Measurements from ENCODE around the gene TFIP11.

The TFIP11 gene

DNA sequence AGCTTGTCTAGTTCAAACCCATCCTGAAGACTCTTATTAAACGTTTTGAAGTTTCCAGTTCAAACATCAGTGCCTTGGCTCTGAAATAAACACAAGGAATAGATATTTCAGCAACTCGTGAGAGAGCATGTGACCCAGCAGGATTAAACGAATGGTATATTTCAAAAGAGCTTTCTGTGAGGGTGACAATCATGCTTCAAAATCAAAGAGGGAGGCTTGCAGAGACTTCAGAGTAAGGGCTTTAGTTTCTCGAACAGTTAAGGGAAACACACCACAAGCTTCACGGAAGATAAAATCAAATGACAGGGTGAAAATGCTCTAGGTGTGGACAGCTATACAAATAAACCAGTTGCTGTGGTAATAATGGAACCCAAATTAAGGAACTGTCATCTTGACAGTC, 30.1 kb downstream of the TFIP11 start:
- no peak overlapping the region for H3K4me3 ChIP-seq
- H3K27ac ChIP-seq, result peak overlapping the region in 16 of 21 experiments; percentile 30 to 99 (median 94)

DNA sequence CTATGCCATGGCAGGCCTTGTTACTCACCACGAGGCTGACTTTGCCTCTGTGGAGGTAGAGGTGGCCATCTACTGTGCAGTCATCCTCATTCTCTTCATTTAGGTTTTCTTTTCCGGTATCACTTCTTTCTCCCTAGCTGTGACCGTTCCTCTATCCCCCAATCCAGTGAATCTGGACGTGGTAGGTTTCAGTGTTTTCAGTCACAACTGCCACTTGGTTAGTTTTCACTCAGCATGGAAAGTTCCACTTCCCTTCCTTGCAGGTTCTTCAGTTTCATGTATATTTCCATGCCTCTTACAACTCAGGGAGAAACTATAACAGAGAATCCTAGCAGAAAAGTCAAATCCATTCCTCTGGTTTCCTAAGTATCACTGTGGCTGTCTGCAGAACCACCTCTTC, 30.6 kb downstream of the TFIP11 start:
- peak overlapping the region in 17 of 21 experiments; percentile 29 to 99 (median 72) for H3K27ac ChIP-seq
- H3K4me3 ChIP-seq, result no peak overlapping the region

DNA sequence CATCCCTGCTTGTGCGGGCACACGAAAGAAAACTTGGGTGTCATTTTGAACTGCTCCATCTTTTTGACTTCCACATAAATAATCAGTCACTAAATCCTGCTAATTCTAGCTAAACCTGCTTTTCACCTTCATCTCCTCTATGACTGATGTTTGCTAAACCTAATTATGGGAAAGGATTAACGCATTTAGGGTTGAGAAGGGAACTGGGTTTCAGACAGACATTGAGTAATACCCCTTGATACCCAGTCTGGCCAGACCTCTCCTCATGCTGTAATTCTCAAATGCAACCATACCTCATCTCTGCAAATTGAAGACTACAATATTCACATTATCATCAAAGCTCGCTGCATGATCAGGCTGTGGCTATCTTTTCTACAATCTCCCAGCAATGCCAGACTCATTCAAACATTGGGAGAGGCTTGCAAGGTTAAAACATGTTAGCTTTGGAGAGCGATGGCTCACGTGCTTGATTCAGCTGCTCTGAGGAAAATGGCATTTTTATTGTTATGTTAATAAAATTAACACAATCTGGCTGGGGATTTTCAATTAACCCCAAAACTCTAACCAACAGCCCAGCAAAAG, 31.1 kb downstream of the TFIP11 start:
- Histone ChIP-seq H3K27ac (peak overlapping the region in 17 of 21 experiments; percentile 29 to 99 (median 76)), H3K4me3 (no peak overlapping the region)

DNA sequence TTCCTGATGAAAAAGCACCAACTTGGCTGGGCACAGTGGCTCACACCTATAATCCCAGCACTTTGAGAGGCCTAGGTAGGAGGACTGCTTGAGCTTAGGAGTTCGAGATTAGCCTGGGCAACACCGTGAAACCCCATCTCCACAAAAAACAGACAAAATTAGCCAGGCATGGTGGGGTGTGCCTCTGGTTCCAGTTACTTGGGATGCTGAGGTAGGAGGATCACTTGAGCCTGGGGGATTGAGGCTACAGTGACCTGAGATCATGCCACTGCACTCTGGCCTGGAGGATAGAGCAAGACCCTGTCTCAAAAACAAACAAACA, 31.7 kb downstream of the TFIP11 start:
- peak overlapping the region in 1 of 7 experiments; percentile 24 for H3K4me3 ChIP-seq
- peak overlapping the region in 17 of 21 experiments; percentile 14 to 99 (median 72) for H3K27ac ChIP-seq

DNA sequence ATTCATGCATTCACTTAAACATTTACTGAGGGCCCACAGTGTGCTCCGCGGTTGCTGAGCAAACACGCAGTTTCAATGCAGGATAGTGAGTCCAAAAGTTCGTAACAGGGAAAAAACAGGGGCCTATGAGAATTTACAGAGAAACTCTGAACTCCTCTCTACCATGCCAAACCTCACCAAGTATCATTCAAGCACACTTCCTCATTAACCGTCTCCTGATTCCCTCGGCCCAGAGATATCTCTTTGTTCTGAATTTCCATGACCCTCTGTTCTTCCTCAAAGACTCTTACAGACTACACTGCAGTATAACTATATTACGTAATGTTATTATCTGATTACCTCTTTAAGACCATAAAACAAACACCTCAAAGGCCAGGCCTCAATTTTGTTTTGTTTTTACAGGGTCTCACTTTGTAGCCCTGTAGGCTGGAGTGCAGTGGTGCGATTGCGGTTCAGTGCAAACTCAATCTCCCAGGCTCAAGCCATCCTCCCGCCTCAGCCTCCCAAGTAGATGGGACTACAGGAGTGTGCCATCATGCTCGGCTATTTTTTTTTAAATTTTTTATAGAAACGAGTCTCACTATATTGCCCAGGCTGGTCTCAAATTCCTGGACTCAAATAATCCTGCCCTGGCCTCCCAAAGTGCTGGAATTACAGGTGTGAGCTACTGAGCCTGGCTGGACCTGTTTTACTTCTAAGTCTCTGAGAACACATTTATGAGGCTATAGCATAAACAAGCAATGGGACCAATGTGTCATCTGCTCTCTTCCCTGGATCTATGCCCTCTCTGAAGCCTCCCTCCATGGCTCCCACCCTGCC, 32.3 kb downstream of the TFIP11 start:
- peak overlapping the region in 5 of 7 experiments; percentile 2 to 24 (median 6) for H3K4me3 ChIP-seq
- peak overlapping the region in 19 of 21 experiments; percentile 17 to 99 (median 72) for H3K27ac ChIP-seq

DNA sequence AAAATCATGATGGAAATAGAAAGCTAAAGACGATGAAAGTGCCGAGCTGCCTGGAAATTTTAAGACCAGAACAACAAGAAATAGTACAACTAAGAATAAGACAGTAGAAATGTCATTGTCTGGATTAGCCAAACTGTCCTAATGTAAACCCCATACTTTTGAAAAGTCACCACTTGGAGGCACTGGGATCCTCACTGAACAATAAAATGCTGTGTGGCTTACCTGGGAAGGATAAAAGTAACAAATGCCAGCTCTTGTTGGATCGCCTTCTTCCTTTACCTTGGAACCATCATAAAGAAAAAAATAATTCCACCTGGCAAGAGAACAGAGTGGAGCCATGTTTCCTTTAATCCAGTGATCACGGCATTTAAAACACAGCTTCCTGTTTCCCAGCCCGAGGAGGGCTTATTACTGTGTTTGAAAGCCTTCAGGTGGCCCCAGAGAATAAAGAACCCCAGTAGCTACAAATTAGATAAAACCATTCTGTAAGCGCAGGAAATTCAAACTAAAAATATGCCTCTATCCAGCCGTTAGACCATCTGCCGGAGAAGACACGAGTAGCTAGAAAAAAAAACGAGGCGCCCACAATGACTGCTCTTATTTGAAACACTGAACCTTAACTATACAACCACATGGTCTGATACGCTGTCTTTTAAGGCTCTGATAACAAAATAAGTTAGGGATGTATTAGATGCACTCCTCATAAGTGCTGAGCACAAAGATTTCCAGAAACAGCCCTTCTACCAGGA, 33.1 kb downstream of the TFIP11 start:
- peak overlapping the region in 5 of 7 experiments; percentile 2 to 24 (median 6) for H3K4me3 ChIP-seq
- H3K27ac ChIP-seq, result peak overlapping the region in 19 of 21 experiments; percentile 17 to 99 (median 63)

DNA sequence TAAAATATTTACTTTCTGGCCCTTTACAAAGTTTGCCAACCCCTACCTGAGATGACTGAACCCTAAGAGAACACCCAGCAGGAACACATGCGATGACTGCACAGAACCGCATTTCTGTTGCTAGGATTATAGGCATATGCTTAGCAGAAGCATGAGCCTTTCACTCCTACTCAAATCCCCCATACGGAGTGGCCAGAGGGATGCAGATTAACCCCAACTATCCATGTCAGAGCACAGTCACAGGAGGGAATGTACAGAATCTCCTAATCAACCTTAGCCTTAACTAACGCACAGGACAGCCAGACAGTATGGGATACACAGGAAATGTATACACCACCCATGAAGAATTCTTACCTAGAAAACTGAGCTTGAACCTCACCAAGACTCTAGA, 34.9 kb downstream of the TFIP11 start:
- Histone ChIP-seq H3K4me3 (no peak overlapping the region), H3K27ac (no peak overlapping the region)

DNA sequence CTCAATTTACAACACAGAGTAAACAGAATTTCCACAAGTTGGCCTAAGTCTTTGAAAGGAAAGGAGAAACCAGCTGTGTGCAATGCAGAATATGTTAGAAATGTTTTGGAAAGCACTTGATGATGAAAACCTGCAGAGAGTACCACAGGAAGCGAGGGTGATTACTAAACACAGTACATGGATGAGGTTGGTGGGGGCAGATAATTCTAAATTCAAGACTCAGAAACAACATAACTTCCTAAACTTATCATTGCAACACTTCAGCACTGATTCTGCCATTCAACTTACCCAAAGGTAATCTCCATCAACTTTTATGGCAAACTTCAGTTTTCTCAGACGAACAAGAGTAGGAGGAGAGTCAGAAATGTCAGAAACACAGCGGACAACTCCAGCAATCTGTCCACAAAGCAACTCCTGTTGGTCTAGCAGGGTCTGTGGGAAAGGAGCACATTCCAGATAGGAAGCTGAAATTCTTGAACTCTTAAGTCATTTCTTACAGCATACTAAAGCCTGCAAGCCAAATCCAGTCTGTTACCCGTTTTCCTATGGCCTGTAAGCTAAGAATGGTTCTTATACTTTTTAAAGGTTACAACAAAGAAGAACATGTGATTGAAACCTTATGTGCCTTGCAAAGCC, 35.5 kb downstream of the TFIP11 start:
- Histone ChIP-seq H3K27ac (no peak overlapping the region), H3K4me3 (no peak overlapping the region)

DNA sequence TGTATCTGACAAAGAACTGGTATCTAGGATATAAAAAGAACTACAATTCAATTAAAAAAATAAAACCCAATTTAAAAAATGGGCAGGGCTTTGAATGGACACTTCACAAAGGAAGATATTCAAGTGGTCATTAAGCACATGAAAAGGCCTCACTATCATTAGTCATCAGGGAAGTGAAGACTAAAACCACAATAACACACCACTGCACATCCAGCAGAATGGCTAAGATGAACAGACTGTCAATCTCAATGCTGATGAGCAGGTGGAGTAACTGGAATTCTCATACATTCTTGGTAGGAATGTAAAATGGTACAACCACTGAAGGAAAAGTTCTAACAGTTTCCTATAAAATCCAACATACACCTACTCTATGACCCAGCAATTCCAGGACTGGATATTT, 37.6 kb downstream of the TFIP11 start:
- no peak overlapping the region for H3K27ac ChIP-seq
- no peak overlapping the region for H3K4me3 ChIP-seq

DNA sequence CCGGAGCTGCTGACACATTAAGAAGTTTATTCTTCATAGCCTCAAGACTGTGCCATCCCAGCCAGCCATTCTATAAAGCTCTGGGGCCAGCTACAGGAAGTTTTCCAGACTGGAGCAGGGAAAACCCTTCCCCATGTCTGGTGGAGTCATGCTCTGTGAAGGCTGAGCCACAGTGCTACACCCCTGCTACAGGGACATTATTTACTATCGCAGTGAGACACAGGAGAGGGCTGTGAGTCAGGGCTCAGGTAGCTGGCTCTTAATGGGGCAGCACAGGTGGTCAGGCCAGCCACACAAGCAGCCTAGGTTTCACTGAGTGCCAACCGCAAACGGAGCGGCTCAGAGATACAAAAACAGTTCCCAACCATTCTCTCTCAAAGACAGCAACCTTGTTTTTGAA, 40.8 kb downstream of the TFIP11 start:
- H3K27ac ChIP-seq, result peak overlapping the region in 5 of 21 experiments; percentile 29 to 65 (median 42)
- H3K4me3 ChIP-seq, result no peak overlapping the region

DNA sequence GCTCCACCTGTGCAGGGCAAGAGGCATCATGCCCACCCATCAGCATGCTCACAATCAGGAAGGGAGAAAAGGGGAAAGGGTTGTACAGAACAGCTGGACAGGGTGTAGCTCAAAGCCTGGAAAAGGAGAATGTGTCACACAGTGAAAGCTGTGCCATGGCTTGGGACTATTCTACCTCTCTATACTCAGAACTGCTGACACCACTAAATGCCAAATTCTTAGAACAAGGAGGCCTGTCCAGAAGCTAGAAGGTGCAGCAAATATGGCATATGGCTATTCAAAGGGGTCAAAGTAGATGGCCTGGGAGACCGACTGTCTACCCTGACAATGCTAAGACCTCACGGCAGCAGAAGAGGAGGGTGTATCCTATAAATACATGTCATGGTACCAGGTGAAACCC, 41.5 kb downstream of the TFIP11 start:
- Histone ChIP-seq H3K27ac (peak overlapping the region in 4 of 21 experiments; percentile 27 to 53 (median 40)), H3K4me3 (no peak overlapping the region)

DNA sequence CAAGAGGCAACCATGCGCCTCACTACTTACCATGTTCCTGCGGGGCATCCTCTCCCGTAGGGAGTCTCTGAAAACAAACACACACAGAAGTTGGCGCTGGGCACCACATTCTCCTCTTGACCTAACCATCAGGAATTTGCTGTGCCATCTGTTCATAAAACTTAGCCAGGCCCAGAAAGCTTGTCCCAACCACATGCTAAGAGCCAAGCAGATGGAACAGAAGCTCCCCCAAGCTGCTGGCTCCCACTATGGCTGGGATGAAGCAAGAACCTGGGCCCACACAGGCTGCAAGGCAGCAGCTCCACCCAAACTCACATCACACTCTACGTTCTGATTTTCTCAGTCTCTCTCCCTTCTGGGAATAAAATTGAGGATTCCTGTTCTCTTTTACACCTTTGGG, 46.1 kb downstream of the TFIP11 start:
- no peak overlapping the region for H3K27ac ChIP-seq

DNA sequence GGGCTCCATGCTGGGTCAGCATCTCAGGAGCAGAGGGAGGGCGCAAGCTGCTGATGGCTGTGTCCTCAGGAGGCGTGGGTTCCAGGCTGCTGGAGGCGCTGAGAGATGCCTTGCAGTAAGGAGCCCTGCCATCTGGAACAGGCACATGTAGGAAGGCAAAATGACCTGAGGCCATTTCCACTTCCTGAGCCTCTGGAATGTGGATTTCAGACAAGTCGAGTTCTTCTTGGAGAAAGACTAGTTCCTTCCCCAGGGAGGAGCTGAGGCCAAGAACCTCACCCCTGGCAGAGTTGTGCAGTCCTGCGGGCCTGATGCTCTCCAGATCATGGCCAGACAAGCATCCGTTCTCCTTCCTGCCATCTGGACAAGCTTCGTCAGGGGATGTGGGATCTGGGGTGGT, 48.0 kb downstream of the TFIP11 start:
- peak overlapping the region in 2 of 21 experiments; percentile 14 to 60 for H3K27ac ChIP-seq
- H3K4me3 ChIP-seq, result no peak overlapping the region

More for the DNA sequence above, 46.1 kb downstream of the TFIP11 start:
- no peak overlapping the region for H3K4me3 ChIP-seq

DNA sequence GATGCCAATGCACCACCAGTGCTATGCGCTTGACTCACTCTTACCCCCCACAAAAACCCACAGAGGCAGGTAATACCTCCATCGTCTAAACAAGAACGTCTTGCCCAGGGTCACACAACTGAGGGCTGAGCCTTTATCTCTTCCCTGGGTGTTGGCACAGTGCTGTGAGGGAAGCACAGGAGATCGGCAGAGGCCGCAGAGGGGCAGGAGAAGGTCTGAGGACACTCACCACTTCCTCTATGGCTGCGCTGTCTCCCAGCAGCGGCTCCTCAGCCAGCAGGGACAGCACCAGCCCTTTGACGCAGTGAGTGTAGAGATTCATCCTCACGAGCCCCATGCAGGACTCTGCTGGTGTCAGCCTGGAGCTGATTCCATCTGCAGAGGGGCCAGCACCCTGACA, 48.6 kb downstream of the TFIP11 start:
- Histone ChIP-seq H3K27ac (peak overlapping the region in 2 of 21 experiments; percentile 7 to 60), H3K4me3 (no peak overlapping the region)

DNA sequence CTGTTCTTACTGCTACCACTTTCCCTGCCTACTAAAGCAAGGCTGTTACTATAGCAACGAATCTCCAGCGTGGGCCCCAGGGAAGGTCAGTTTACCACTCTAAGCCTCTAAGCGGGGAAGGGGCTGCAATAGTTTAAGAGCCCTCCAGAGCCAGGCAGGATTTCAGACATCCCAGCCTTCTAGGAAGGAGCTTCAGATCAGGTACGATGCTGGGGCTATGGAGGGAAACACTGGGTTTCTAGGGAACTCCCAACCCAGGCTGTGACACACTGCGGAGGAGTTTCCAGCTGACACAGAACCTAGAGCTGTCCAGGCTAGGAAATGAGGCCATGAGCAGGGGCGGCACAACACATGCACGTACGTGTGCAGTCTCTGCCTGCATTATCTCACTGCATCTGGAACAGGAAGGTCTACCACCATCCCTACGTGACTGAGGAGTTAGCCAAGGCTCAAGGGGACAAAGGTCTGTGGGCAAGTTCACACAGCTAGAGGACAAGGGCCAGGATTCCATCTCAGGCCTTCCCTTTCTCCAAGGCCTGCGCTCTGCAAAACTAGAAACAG, 49.1 kb downstream of the TFIP11 start:
- Histone ChIP-seq H3K27ac (peak overlapping the region in 2 of 21 experiments; percentile 7 to 60), H3K4me3 (no peak overlapping the region)

DNA sequence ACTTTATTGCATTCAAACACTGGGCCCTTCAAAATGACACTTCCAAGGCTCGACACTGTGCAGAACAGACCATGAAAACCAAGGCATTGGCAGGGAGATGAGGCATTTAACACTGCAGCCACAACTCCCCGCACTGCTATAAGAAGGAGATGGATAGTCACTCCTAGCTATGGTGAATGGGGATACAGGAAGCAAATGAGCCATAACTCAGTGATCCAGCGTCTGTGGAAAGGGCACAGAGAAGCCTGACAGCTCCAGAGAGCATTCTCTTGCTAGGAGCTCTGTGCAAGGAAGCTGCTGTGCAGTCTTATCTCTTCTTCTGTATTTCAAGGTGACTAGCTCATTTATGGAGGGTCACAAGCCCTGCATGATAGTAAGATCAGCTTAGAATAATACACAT, 49.6 kb downstream of the TFIP11 start:
- Histone ChIP-seq H3K27ac (no peak overlapping the region), H3K4me3 (no peak overlapping the region)

DNA sequence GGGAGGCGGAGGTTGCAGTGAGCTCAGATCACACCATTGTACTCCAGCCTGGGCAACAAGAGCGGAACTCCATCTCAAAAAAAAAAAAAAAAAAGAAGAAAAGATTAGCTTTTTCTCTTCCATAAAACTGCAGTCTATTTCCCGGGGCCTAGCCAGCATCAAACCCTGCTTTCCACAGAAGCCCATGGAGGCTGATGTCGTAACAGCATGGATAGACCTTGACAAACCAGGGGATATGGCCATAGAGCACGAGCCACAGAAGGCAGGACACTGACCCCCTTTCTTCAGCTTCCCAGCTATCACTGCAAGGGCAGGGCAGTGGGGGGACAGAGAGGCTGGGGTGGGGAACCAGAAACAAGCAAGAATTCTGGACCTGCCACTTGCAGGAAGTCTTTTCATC, 50.2 kb downstream of the TFIP11 start:
- Histone ChIP-seq H3K4me3 (no peak overlapping the region), H3K27ac (no peak overlapping the region)

DNA sequence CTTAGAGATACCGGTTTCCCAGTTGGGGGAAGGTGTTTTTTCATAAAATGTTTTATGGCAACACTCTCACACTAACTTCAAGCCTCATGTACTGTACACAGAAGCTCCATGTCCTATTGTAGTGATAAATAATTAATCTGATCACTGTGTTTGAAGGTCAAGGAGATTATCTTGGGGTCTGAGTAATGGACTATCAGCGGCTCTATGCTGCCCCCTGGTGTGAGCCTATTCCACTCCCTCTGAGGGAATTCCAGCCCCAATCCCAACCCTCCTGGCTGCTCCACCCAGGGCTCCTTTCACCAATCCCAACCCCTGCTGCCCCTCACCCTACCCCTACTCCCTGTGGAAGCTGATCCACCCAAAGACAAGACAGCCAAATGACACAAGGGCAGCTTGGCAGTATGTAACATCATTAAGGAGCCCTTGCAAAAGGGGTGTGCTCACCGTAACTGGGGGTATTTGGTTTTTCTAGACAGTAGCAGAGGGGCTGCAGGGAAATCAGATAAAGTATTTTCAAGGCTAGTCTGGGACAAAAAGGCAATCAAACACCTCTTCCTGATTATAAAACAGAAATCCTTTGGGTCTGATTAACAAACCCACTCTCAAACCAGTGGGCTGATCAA, 51.0 kb downstream of the TFIP11 start:
- no peak overlapping the region for H3K4me3 ChIP-seq
- no peak overlapping the region for H3K27ac ChIP-seq

DNA sequence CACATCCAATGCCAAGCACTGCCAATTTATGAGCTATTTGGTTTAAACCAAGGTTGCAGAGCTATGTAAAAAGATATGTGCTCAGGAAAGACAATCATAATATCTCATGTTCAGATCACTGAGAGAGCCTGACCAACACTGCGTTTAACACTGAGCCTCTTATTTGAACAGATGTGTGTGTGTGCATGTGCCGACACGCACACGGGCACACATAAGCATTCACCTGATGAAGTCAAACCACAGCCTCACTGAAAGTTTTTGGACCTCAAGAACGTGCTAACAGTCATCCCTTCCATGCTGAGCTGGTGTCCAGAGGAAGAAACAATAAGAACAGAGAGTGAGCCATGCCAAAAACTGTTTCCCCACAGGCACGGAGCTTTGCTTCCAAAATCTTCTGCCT, 52.1 kb downstream of the TFIP11 start:
- H3K27ac ChIP-seq, result no peak overlapping the region
- H3K4me3 ChIP-seq, result no peak overlapping the region
